TTC549 (cell line): ENCODE data around the gene TTC13.
"Not testable (repeated sequence)": the region's sequence is repeated elsewhere in the genome, so short reads cannot be mapped to it uniquely, and the experiment has no call there.

Experiments used
- FAIRE-seq: peaks from 2 replicates; lab custom pipeline; 2012; peaks lifted over from hg19 to GRCh38; lab: Jason Lieb, UNC

TTC13 gene

GRCh38 chr1:230978491-230979388, at the start of gene TTC13, which contains the start of gene ARV1:
Gene TTC13, minus strand, starts transcription at chr1:230978861. Its CDS starts 31 bp downstream, at chr1:230978830.
Gene ARV1, plus strand, starts transcription at chr1:230979094. Its CDS starts 12 bp downstream, at chr1:230979106.
- peak; percentile 97 for FAIRE-seq

GRCh38 chr1:231027971-231028370, 49.3 kb upstream of the TTC13 start:
- no peak for FAIRE-seq

- no peak for FAIRE-seq
These were observed 48.7 kb upstream of the TTC13 start for GRCh38 chr1:231027136-231027925.

- FAIRE-seq: no peak
These were observed 47.9 kb upstream of the TTC13 start for GRCh38 chr1:231026576-231026975.

- no peak for FAIRE-seq
These were observed 44.5 kb upstream of the TTC13 start for GRCh38 chr1:231023150-231023549.

- FAIRE-seq: not testable (repeated sequence)
These were observed 43.9 kb upstream of the TTC13 start for GRCh38 chr1:231022543-231022942.

- no peak for FAIRE-seq
These were observed 42.9 kb upstream of the TTC13 start for GRCh38 chr1:231021540-231022031.

- FAIRE-seq: no peak
These were observed 42.2 kb upstream of the TTC13 start for GRCh38 chr1:231020816-231021215.

GRCh38 chr1:231020139-231020601, 41.5 kb upstream of the TTC13 start:
- FAIRE-seq: no peak

GRCh38 chr1:231019711-231020110, 41.0 kb upstream of the TTC13 start:
- no peak for FAIRE-seq

- no peak for FAIRE-seq
These were observed 38.3 kb upstream of the TTC13 start for GRCh38 chr1:231016966-231017365.

GRCh38 chr1:231016234-231016633, 37.6 kb upstream of the TTC13 start:
- FAIRE-seq: no peak

- no peak for FAIRE-seq
These were observed 34.8 kb upstream of the TTC13 start for GRCh38 chr1:231013391-231014015.

- FAIRE-seq: no peak
These were observed 33.3 kb upstream of the TTC13 start for GRCh38 chr1:231011963-231012362.

GRCh38 chr1:231011360-231011759, 32.7 kb upstream of the TTC13 start:
- FAIRE-seq: no peak

- not testable (repeated sequence) for FAIRE-seq
These were observed 28.9 kb upstream of the TTC13 start for GRCh38 chr1:231007535-231007934.

GRCh38 chr1:231001892-231002291, 23.2 kb upstream of the TTC13 start:
- FAIRE-seq: no peak

GRCh38 chr1:231000639-231001038, 22.0 kb upstream of the TTC13 start:
- FAIRE-seq: no peak

- FAIRE-seq: no peak
These were observed 21.5 kb upstream of the TTC13 start for GRCh38 chr1:231000201-231000600.

GRCh38 chr1:230994860-230995259, 16.2 kb upstream of the TTC13 start:
- FAIRE-seq: no peak

- FAIRE-seq: no peak
These were observed 13.6 kb upstream of the TTC13 start for GRCh38 chr1:230992100-230992774.

GRCh38 chr1:230987448-230987847, 8.8 kb upstream of the TTC13 start:
- FAIRE-seq: no peak
